ENCODE results near the gene SNAI1.
"Not testable (repeated sequence)": the region's sequence is repeated elsewhere in the genome, so short reads cannot be mapped to it uniquely, and the experiment has no call there.

The SNAI1 gene

DNA sequence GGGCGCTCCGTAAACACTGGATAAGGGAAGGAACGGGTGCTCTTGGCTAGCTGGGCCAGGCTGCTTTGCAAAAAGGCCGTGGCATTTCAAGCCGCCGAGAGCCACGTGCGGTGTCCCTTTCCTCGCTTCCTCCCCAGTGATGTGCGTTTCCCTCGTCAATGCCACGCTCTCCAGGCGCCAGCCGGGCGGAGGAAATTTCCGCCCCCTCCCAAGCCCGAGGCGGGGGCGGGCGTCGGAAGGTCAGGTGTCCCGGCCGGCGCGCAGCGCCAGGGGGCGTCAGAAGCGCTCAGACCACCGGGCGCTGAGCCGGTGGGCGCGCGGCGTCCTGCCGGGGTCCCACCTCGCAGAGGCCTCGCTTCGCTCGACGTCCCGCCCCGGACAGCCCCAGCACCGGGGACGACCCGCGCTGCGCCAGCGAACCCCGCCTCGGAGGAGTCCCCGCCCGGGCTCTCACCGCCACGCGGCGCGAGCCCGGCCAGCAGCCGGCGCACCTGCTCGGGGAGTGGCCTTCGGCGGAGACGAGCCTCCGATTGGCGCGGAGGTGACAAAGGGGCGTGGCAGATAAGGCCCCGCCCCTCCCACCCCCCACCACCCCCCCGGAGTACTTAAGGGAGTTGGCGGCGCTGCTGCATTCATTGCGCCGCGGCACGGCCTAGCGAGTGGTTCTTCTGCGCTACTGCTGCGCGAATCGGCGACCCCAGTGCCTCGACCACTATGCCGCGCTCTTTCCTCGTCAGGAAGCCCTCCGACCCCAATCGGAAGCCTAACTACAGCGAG, at the start of gene SNAI1:
SNAI1 (plus strand) TSS at position 635 of the 777 bp plus-strand sequence; CDS start at position 715, 80 bp downstream.
- DNase-seq: peak in 1 of 2 experiments; percentile 5

DNA sequence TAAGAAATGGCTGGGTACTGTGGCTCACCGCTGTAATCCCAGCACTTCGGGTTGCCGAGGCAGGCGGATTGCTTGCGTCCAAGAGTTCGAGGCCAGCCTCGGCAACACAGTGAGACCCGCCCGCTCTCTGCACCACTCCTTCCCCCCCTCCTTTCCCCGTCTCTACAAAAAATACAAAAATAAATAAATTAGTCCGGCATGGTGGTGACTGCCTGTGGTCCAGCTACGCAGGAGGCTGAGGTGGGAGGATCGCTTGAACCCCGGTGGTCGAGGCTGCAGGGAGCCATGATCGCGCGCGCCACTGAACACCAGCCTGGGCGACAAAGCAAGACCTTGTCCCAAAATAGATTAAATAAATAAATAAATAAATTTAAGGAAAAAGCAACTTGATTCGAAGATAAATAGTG, 47.0 kb upstream of the SNAI1 start:
- DNase-seq: no peak

DNA sequence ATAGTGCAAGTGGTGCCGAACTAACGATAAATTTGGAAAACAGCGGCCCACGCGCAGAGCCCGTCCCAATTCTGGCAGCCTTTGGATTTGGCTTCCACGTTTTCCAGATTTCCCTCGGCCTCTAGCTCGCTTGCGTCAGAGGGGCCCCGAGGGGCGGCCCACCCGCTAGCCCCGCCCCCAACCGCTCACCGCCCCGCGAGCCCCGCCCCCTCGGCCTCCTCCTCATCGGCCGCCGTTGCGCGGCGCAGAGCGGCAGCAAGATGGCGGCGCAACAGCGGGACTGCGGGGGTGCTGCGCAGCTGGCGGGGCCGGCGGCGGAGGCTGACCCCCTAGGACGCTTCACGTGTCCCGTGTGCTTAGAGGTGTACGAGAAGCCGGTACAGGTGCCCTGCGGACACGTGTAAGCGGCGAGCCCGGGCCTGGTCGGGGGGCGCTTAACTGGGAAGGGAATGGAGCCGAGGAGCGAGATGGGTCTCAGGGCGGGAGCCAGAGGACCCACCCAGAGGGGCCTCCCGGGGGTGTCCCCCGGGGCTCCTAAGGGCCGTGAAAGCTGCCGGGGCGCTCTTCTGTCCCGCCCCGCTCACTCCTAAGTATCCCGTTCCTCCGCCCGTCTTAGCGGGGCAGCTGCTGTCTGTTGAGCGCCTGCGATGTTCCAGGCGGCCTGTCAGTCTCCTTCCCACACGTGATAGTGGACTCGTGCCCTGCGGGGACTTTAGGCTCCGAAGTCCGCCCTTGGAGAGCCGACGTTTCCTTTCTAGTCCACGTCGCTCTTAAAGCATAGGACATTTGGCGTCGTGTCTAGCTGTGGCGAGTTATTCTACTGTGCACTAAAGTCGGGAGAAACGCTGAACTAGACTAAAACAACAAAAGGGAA, 46.4 kb upstream of the SNAI1 start, which contains the start of gene RNF114:
RNF114 (plus strand) TSS at position 245 of the 874 bp plus-strand sequence; CDS start at position 261, 16 bp downstream.
- DNase-seq: peak in 1 of 2 experiments; percentile 62

DNA sequence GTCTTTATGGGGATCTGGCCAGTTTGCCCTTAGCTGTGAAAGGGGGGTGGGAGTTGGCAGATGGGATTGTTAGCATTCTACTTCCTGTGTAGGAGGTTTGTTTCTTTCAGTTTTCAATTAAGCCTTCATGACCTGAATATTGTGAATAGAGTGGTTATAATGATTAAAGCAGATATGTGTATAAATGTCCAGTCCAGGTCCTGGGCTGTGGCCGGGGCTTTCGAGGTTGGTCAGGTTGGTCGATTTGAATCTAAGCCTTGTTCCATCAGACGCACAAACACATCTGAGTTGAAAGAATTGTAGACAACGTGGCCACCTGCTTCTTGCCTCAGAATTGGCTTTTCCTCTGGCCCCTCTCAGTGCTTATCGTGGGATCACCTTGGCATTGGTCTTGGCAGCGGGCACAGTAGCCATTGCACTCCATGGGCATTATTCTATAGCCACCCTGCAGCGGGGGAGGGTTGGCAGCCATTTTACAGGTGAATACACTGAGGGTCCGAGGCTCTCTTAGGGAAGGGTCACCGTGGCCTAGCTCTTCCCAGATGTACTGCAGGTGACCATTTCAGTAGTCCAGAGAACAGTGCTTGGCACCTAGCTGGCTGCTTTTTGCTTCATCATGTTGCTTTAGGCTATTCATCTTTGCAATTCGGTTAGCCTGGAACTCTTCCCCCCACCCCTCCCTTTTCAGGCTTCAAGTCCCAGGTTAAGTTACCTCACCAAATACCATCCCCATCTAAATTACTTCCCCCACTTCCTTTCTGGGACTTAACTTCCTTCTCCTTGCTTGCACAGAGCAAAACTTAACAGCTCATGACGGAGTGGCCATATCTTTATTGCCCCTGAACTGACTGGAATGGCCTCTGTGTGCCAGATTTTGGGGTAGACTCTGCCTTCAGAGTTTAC, 45.5 kb upstream of the SNAI1 start:
- DNase-seq: no peak

DNA sequence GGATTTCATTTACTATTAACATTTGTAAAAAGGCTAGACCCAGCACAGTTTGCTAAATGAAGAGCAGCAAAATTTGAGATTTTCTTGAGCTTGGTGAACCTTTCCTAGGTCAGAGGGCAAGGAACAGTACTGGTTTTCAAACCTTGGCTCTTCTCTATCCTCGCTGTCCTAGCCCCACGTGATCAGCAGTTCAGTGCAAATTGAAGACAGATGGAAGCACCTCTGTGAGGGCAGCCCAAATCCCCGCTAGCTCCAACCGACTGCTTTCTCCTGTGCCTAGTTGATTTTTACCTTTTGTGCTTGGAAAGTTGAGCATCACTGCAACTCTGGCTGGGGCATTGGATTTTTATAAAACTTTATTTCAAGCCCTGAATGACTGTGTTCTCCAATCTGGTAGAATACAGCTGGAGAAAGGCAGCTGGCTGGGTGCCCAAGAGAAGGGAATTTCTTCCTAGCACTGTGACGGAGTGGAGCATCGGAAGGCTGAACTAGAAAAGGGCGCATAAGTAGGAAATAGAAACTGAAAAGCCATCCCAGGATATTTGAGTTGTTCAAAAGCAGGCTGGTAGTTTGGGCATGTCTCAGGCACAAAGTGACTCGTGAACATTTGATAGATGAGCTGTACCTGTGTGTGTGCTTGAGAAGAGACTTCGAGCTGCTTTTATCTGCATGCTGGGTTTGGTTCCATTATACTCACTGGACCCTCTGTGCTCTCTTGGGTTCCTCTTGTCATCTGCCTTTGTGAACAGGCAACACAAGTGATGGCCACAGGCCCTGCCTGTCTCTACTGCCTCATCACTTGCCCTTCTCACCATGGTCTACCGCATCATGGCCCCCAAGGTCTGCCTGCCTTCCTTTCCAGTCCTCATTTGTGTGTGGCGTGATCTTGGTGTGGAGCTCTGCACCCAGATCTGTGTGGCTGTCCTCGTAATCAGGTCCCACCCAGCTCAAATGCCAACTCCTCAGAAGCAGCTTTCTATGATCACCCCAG, 44.3 kb upstream of the SNAI1 start:
- no peak for DNase-seq

DNA sequence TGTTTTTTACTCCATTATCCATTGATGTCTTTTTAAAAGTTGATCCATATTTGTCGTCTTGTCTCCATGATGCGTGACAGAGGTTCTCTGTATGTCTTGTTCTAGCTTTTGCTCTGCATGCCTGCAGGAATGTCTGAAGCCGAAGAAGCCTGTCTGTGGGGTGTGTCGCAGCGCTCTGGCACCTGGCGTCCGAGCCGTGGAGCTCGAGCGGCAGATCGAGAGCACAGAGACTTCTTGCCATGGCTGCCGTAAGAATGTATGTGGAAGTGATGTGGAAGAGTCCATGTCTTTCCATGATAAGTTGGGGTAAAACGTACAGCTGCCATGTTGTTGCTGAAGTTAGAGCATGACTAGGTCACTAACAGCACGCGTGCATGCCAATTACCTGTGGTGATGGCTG, 41.3 kb upstream of the SNAI1 start:
- no peak for DNase-seq

DNA sequence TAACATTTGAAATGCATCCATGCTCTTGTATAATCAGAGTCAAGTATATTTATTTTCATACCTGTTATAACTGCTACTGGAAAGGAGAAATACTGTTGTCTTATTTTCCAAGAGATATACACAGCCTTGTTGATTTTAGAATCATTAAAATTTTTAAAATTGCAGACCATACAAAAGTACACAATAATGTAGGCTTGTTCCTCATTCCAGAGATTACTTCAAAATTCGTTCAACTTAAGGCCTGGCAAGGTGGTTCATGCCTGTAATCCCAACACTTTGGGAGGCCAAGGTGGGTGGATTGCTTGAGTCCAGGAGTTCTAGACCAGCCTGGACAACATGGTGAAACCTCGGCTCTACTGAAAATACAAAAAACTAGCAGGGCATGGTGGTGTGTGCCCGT, 40.5 kb upstream of the SNAI1 start:
- no peak for DNase-seq

DNA sequence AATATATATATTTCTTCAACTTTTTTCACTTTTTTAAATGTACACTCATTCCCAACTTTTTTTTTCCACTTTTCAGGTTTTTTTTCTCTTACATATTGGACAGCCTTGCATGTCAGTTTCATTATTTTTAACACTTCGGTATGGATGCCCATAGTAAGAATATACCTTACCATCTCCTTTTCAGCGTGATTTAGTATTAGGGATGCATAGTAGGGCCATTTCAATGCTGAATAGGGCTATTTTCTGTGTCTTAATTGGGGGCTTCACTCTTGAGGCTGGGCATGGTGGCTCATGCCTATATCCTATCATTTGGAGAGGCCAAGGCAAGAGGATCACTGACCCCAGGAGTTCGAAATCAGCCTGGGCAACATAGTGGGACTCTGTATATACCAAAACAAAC, 39.8 kb upstream of the SNAI1 start:
- DNase-seq: no peak

DNA sequence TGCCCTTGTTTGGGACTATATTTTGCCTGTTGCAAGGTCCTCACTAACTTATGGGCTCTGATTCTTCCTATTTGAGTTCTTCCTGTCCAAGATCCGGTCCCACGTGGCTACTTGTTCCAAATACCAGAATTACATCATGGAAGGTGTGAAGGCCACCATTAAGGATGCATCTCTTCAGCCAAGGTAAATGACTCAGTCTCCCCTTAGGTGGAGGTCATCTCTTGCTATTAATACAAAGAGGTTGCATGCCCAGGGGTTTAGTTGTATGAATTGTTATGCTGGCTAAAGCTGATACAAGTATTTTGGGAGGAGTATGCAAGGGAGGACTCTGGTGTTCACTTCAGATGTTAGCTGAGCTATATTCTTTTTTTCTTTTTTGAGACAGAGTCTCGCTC, 37.5 kb upstream of the SNAI1 start:
- no peak for DNase-seq

DNA sequence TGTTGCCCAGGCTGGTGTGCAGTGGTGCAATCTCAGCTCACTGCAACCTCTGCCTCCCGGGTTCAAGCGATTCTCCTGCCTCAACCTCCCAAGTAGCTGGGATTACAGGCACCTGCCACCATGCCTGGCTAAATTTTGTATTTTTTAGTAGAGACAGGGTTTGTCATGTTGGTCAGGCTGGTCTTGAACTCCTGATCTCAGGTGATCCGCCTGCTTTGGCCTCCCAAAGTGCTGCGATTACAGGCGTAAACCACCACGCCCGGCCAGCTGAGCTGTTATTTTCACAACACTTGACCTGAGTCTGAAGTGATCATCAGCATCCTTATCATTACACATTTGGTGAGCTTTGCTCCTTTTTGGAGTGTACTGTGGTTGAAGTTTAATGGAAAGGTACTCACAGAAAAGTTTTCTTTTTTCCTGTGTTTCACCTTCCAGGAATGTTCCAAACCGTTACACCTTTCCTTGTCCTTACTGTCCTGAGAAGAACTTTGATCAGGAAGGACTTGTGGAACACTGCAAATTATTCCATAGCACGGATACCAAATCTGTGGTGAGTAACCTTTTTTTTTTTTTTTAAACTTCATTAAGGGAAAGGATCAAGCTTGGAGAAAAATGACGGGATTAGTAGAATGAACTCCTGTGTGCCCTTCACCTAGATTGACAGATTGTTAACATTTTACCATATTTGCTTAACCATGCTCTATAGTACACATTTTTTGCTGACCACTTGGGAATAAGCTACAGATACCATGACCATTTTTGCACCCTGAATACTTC, 36.9 kb upstream of the SNAI1 start:
- DNase-seq: no peak

DNA sequence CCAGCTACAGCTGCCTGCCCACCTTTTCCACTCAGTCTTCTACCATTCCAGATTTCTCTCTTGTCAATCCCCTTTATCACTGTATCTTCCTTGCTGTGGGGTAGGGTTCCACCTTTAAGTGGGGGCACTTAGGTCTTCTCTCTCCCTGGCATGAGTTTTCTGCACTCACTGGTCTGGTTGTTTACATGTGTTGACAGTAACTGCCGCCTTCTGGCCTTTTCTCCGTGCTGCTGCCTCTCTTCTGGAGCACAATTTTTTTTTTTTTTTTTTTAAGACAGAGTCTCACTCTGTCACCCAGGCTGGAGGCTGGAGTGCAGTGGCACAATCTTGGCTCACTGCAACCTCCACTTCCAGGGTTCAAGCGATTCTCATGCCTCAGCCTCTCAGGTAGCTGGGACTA, 34.6 kb upstream of the SNAI1 start:
- no peak for DNase-seq

DNA sequence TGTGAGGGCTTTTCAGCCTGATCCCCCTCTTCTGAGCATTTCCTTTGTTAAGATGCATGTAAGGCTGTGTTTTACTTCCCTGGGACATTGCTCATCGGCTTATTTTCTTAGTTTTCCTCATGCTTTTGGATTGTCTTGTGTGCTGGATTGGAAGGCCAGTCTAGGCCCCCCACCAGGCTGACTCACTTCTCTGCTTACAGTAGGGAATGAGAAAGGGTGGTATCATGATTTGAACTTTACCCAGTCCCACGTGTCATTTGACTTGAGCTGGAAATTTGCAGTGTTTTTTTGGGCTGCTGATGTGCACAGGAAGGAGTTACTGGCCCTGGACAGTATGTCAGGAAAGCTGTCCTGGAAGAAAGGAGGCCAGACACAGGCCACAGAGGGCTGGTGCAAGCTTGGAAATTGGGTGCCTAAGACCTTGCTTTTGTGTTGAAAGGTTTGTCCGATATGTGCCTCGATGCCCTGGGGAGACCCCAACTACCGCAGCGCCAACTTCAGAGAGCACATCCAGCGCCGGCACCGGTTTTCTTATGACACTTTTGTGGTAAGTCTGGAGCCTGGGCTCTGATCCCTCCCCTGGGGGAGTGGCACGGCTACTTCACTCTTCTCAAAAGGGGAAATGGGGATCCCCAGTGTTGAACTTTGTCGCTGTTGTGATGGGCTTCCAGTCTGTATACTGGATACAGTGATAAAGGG, 33.8 kb upstream of the SNAI1 start:
- DNase-seq: no peak

DNA sequence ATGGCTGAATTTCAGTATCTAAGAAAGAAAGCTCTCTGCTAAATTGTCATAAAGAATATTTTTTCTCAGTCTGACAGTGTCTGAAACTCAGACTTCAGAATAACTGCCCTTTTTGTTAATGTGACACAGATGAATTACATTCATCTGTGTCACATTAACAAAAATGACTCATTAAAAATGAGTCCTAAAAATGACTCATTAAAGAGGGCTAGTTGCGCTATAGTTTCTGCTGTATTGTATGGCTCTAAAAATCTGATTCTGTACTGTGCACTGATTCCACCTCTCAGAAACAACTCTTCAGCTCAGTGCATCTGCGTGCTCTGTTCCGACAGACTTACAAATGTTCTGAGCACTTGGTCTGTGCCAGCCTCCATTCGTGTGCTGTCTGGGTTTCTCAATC, 31.6 kb upstream of the SNAI1 start:
- no peak for DNase-seq

DNA sequence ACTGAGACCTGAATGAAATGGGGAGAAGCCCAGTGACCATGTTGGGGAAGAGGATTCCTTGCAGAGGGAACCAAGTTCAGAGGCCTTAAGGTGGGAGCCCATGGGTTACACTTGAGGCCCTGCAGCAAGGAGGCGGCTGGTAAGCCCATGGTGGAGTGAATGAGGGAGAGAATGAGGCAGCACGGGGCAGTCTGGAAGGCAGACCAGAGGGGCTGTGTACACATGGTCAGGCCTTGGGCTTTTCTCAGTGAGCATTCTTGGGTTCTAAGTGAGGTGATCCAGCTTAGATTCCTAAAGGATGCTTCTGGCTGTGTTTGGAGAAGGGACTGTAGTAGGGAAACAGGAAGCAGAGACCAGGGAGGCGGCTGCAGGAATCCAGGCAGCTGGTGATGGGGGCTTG, 27.6 kb upstream of the SNAI1 start:
- DNase-seq: no peak

DNA sequence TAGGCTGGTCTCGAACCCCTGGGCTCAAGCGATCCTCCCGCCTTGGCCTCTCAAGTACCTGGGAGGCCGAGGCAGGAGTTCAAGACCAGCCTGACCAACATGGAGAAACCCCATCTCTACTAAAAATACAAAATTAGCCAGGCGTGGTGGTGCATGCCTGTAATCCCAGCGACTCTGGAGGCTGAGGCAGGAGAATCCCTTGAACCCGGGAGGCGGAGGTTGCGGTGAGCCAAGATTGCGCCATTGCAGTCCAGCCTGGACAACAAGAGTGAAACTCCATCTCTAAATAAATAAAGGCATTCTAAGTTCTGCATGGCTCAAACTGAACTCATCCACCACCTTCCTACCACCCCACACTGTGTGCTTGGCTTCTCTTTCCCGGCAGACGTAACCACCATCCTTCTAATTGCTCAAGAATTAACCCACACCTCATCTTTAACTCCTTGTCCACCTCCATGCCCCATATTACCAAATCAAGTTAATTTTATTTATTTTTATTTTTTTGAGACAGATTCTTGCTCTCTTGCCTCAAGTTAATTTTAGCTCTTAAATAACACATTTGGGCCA, 26.9 kb upstream of the SNAI1 start:
- DNase-seq: not testable (repeated sequence)

DNA sequence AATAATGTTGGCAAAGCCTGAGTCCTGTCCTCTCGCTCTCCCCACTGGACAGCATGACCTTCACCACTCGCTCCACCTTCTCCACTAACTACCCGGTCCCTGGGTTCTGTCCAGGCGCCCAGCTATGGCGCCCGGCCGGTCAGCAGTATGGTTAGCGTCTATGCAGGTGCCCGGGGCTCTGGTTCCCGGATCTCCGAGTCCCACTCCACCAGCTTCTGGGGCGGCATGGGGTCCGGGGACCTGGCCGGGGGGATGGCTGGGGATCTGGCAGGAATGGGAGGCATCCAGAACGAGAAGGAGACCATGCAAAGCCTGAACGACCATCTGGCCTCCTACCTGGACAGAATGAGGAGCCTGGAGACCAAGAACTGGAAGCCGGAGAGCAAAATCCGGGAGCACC, 26.1 kb upstream of the SNAI1 start:
- DNase-seq: no peak

DNA sequence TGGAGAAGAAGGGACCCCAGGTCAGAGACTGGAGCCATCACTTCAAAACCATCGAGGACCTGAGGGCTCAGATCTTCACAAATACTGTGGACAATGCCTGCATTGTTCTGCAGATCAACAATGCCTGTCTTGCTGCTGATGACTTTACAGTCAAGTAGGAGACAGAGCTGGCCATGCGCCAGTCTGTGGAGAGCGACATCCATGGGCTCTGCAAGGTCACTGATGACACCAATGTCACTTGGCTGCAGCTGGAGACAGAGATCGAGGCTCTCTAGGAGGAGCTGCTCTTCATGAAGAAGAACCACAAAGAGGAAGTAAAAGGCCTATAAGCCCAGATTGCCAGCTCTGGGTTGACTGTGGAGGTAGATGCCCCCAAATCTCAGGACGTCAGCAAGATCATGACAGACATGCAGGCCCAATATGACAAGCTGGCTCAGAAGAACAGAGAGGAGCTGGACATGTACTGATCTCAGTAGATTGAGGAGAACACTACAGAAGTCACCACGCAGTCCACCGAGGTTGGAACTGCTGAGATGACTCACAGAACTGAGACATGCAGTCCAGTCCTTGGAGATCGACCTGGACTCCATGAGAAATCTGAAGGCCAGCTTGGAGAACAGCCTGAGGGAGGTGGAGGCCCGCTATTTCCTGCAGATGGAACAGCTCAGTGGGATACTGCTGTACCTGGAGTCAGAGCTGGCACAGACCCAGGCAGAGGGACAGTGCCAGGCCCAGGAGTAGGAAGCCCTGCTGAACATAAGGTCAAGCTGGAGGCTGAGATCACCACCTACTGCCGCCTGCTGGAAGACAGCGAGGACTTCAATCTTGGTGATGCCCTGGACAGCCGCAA, 25.5 kb upstream of the SNAI1 start:
- DNase-seq: peak in 1 of 2 experiments; percentile 50

DNA sequence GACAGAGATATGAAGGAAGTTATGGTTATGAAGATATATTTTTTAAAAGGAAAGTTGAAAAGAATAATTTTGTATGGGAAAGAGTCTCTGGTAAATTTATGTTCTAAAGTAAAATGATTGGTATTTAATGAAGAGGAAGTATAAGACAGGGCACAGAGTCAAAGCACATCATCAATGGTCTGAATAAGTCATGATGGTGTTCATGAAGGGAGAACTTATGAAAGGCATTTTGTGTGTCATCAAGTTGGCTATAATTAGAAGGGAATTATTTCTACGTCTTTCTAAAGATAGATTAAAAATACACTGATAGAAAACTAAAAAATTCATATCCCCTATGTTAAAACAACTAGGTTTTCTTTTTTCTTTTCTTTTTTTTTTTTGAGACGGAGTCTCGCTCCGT, 21.4 kb upstream of the SNAI1 start:
- DNase-seq: no peak
